ENCODE results near the gene FSHR. TPM values are rescaled to one million over a fixed set of nuclear protein-coding genes. Genes with fewer than 3 reads are reported as not detected.

FSHR gene
- total RNA-seq, 2 donors from 2014 or later: 0.29 to 0.31 TPM

GRCh38 chr2:49122107-49122506 lies 32.2 kb downstream of the FSHR start:
- intact Hi-C loops (cut with DNase I): no loop called here

GRCh38 chr2:49113046-49113445 lies 41.3 kb downstream of the FSHR start:
- DNase-seq (no peak), ATAC-seq (no peak)
- intact Hi-C loops (cut with DNase I): no loop called here

More at GRCh38 chr2:49122107-49122506, 32.2 kb downstream of the FSHR start:
- ATAC-seq: no peak
- DNase-seq: no peak

GRCh38 chr2:49111456-49111855 lies 42.9 kb downstream of the FSHR start:
- intact Hi-C loops (cut with DNase I): no loop called here
- no peak for ATAC-seq
- DNase-seq: no peak

- DNase-seq (no peak), ATAC-seq (no peak)
- intact Hi-C loops (cut with DNase I): no loop called here
Measured at GRCh38 chr2:49111006-49111405, 43.3 kb downstream of the FSHR start.

- intact Hi-C loops (cut with DNase I): no loop called here
- ATAC-seq (peak in 1 of 2 donors; percentile 51), DNase-seq (no peak)
Measured at GRCh38 chr2:49110571-49110970, 43.7 kb downstream of the FSHR start.

- intact Hi-C loops (cut with DNase I): no loop called here
- ATAC-seq (no peak), DNase-seq (no peak)
Measured at GRCh38 chr2:49108851-49109250, 45.5 kb downstream of the FSHR start.

GRCh38 chr2:49108436-49108835 lies 45.9 kb downstream of the FSHR start:
- intact Hi-C loops (cut with DNase I): no loop called here
- DNase-seq (no peak), ATAC-seq (no peak)

- no peak for DNase-seq
- intact Hi-C loops (cut with DNase I): no loop called here
- no peak for ATAC-seq
Measured at GRCh38 chr2:49105506-49105905, 48.8 kb downstream of the FSHR start.

- intact Hi-C loops (cut with DNase I): no loop called here
- ATAC-seq: no peak
- no peak for DNase-seq
Measured at GRCh38 chr2:49102146-49102545, 52.2 kb downstream of the FSHR start.

- ATAC-seq: no peak
- DNase-seq: no peak
- intact Hi-C loops (cut with DNase I): no loop called here
Measured at GRCh38 chr2:49080681-49081080, 73.6 kb downstream of the FSHR start.

GRCh38 chr2:49070716-49071115 lies 83.6 kb downstream of the FSHR start:
- intact Hi-C loops (cut with DNase I): no loop called here
- ATAC-seq (no peak), DNase-seq (no peak)

GRCh38 chr2:49069829-49070228 lies 84.5 kb downstream of the FSHR start:
- intact Hi-C loops (cut with DNase I): no loop called here
- DNase-seq (no peak), ATAC-seq (no peak)

GRCh38 chr2:49068613-49069012 lies 85.7 kb downstream of the FSHR start:
- no peak for ATAC-seq
- intact Hi-C loops (cut with DNase I): no loop called here
- no peak for DNase-seq

- no peak for ATAC-seq
- intact Hi-C loops (cut with DNase I): no loop called here
- DNase-seq: no peak
Measured at GRCh38 chr2:49067971-49068370, 86.3 kb downstream of the FSHR start.

GRCh38 chr2:49053156-49053555 lies 101.2 kb downstream of the FSHR start:
- no peak for DNase-seq
- ATAC-seq: no peak
- intact Hi-C loops (cut with DNase I): no loop called here

GRCh38 chr2:49050265-49050664 lies 104.0 kb downstream of the FSHR start:
- ATAC-seq: no peak
- no peak for DNase-seq
- intact Hi-C loops (cut with DNase I): no loop called here

GRCh38 chr2:49049161-49049560 lies 105.2 kb downstream of the FSHR start:
- intact Hi-C loops (cut with DNase I): no loop called here
- ATAC-seq: no peak
- DNase-seq: no peak

GRCh38 chr2:49045083-49045482 lies 109.2 kb downstream of the FSHR start:
- intact Hi-C loops (cut with DNase I): no loop called here
- no peak for ATAC-seq

GRCh38 chr2:49044350-49045079 lies 109.8 kb downstream of the FSHR start:
- peak in 1 of 2 donors; percentile 67 for ATAC-seq
- DNase-seq: no peak
- intact Hi-C loops (cut with DNase I): no loop called here

More at GRCh38 chr2:49045083-49045482, 109.2 kb downstream of the FSHR start:
- no peak for DNase-seq

GRCh38 chr2:49043405-49043982 lies 110.8 kb downstream of the FSHR start:
- ATAC-seq: no peak
- DNase-seq: no peak
- intact Hi-C loops (cut with DNase I): no loop called here

- intact Hi-C loops (cut with DNase I): no loop called here
- DNase-seq (no peak), ATAC-seq (no peak)
Measured at GRCh38 chr2:49042488-49042887, 111.8 kb downstream of the FSHR start.

All from left cardiac atrium (tissue), 4 donors.